H9 (cell line): ENCODE data around the gene SLX4IP. TPM values are rescaled to one million over a fixed set of nuclear protein-coding genes. Genes with fewer than 3 reads are reported as not detected.

Experiments
- DNase-seq: peaks from one replicate; pipeline ENCODE4 v3.0.0-alpha.2; 2017
- H2AFZ ChIP-seq: one replicate; pipeline ENCODE4 v1.6.1; 2013; ENCODE audit warnings: mild to moderate bottlenecking, low read length, control low read depth, moderate library complexity
- H2AK5ac ChIP-seq: 2 replicates; pipeline ENCODE4 v1.6.1; 2013; ENCODE audit warnings: low read length, control low read depth, mixed read lengths; ENCODE audit not compliant: insufficient read length
- H2BK120ac ChIP-seq: one replicate; pipeline ENCODE4 v1.6.1; 2013; ENCODE audit warnings: low read depth, mild to moderate bottlenecking, low read length, control low read depth, inconsistent platforms; ENCODE audit not compliant: poor library complexity, severe bottlenecking
- H2BK12ac ChIP-seq: 2 replicates; pipeline ENCODE4 v1.6.1; 2013; ENCODE audit warnings: low read length, control low read depth, mixed read lengths, low read depth; ENCODE audit not compliant: insufficient read length
- H2BK15ac ChIP-seq: 2 replicates; pipeline ENCODE4 v1.6.1; 2013; ENCODE audit warnings: low read depth, low read length, control low read depth
- H2BK20ac ChIP-seq: one replicate; pipeline ENCODE4 v1.6.1; 2013; ENCODE audit warnings: low read depth, mild to moderate bottlenecking, low read length, control low read depth, inconsistent platforms; ENCODE audit not compliant: poor library complexity, severe bottlenecking
- H2BK5ac ChIP-seq: 2 replicates; pipeline ENCODE4 v1.6.1; 2013; ENCODE audit warnings: low read length, control low read depth, mixed read lengths; ENCODE audit not compliant: insufficient read length
- H3K14ac ChIP-seq: 2 replicates; pipeline ENCODE4 v1.6.1; 2013; ENCODE audit warnings: low read length, control low read depth; ENCODE audit not compliant: insufficient read depth
- H3K18ac ChIP-seq: 2 replicates; pipeline ENCODE4 v1.6.1; 2013; ENCODE audit warnings: low read depth, mild to moderate bottlenecking, mixed read lengths, low read length, control low read depth; ENCODE audit not compliant: insufficient read length
- H3K23ac ChIP-seq: 2 replicates; pipeline ENCODE4 v1.6.1; 2013; ENCODE audit warnings: low read length, control low read depth, mixed read lengths, low read depth; ENCODE audit not compliant: insufficient read length
- H3K23me2 ChIP-seq: 2 replicates; pipeline ENCODE4 v1.6.1; 2013; ENCODE audit warnings: low read depth, mild to moderate bottlenecking, mixed read lengths, low read length, control low read depth; ENCODE audit not compliant: insufficient read length, poor library complexity, severe bottlenecking
- H3K27ac ChIP-seq: 2 replicates; pipeline ENCODE4 v1.5.1; 2013; ENCODE audit warnings: low read length, control low read depth, mixed read lengths, low read depth; ENCODE audit not compliant: insufficient read length
- H3K27me3 ChIP-seq: 2 replicates; pipeline ENCODE4 v1.6.1; 2013; ENCODE audit warnings: low read length, control low read depth, inconsistent platforms; ENCODE audit not compliant: insufficient read depth
- H3K4ac ChIP-seq: 2 replicates; pipeline ENCODE4 v1.6.1; 2013; ENCODE audit warnings: low read depth, mild to moderate bottlenecking, control low read depth, inconsistent platforms, low read length, moderate library complexity
- H3K4me1 ChIP-seq: 2 replicates; pipeline ENCODE4 v1.6.1; 2013; ENCODE audit warnings: low read length, control low read depth, inconsistent platforms; ENCODE audit not compliant: insufficient read depth
- H3K4me2 ChIP-seq: 2 replicates; pipeline ENCODE4 v1.6.1; 2013; ENCODE audit warnings: low read length, control low read depth, mixed read lengths; ENCODE audit not compliant: insufficient read length, insufficient read depth
- H3K56ac ChIP-seq: 2 replicates; pipeline ENCODE4 v1.6.1; 2013; ENCODE audit warnings: low read depth, mild to moderate bottlenecking, mixed read lengths, low read length, control low read depth; ENCODE audit not compliant: insufficient read length
- H3K79me1 ChIP-seq: 2 replicates; pipeline ENCODE4 v1.6.1; 2013; ENCODE audit warnings: low read depth, mild to moderate bottlenecking, moderate library complexity, low read length, control low read depth, inconsistent platforms; ENCODE audit not compliant: insufficient read depth, poor library complexity, severe bottlenecking
- H3K79me2 ChIP-seq: 2 replicates; pipeline ENCODE4 v1.6.1; 2013; ENCODE audit warnings: low read length, control low read depth, inconsistent platforms; ENCODE audit not compliant: insufficient read depth
- H3K9ac ChIP-seq: 2 replicates; pipeline ENCODE4 v1.6.1; 2013; ENCODE audit warnings: low read length, control low read depth, mixed read lengths; ENCODE audit not compliant: insufficient read length; ENCODE audit errors: extremely low read depth
- H3K9me3 ChIP-seq: one replicate; pipeline ENCODE4 v1.6.1; 2013; ENCODE audit warnings: low read depth, low read length, inconsistent platforms; ENCODE audit not compliant: control insufficient read depth
- H3T11ph ChIP-seq: one replicate; pipeline ENCODE4 v1.6.1; 2013; ENCODE audit warnings: mild to moderate bottlenecking, low read length, control low read depth, inconsistent platforms
- H4K20me1 ChIP-seq: one replicate; pipeline ENCODE4 v1.6.1; 2013; ENCODE audit not compliant: control insufficient read depth, insufficient read length, insufficient read depth
- H4K5ac ChIP-seq: 2 replicates; pipeline ENCODE4 v1.6.1; 2013; ENCODE audit warnings: low read depth, mild to moderate bottlenecking, mixed read lengths, low read length, control low read depth; ENCODE audit not compliant: insufficient read length
- H4K8ac ChIP-seq: replicated peaks from 2 replicates; pipeline ENCODE4 v1.6.1; 2013; ENCODE audit warnings: low read length, control low read depth, mixed read lengths, low read depth; ENCODE audit not compliant: insufficient read length
- H4K91ac ChIP-seq: 2 replicates; pipeline ENCODE4 v1.6.1; 2013; ENCODE audit warnings: low read depth, mild to moderate bottlenecking, moderate library complexity, mixed read lengths, low read length, control low read depth; ENCODE audit not compliant: insufficient read length
- H3K27ac Mint-ChIP-seq, 3 experiments: 2 replicates in 2 of 3; 3 replicates in 1 of 3; pipeline ENCODE4 v1.8.0; 2020 to 2021; ENCODE audit warnings: mixed read lengths in 3 of 3, mild to moderate bottlenecking in 1 of 3, moderate library complexity in 1 of 3
- H3K27me3 Mint-ChIP-seq: 2 replicates; pipeline ENCODE4 v1.8.0; 2021; ENCODE audit warnings: low read depth, mild to moderate bottlenecking, moderate library complexity, mixed read lengths
- H3K36me3 Mint-ChIP-seq, 3 experiments: 2 replicates in 2 of 3; 3 replicates in 1 of 3; pipeline ENCODE4 v1.8.0; 2020 to 2021; ENCODE audit warnings: low read depth in 3 of 3, mixed read lengths in 3 of 3; ENCODE audit not compliant: insufficient read depth in 1 of 3
- H3K4me1 Mint-ChIP-seq, 2 experiments: 2 replicates each; pipeline ENCODE4 v1.8.0; 2020; ENCODE audit warnings: mixed read lengths in 2 of 2
- H3K4me3 Mint-ChIP-seq, 2 experiments: 2 replicates in 1 of 2; 3 replicates in 1 of 2; pipeline ENCODE4 v1.8.0; 2020 to 2021; ENCODE audit warnings: mild to moderate bottlenecking in 2 of 2, mixed read lengths in 2 of 2, moderate library complexity in 1 of 2
- H3K9me3 Mint-ChIP-seq, 2 experiments: 2 replicates in 1 of 2; 3 replicates in 1 of 2; pipeline ENCODE4 v1.8.0; 2020; ENCODE audit warnings: mild to moderate bottlenecking in 2 of 2, mixed read lengths in 2 of 2, moderate library complexity in 1 of 2
- CTCF ChIP-seq: fragments of 200-600 bp; sonication (generic); conservative IDR thresholded peaks from 3 replicates; pipeline ENCODE4 v1.8.0; 2021; ENCODE audit warnings: antibody characterized with exemption, mild to moderate bottlenecking
- WGBS: extraction: QIAGEN DNeasy Blood & Tissue Kit; methylation state at CpG from one replicate; pipeline ENCODE4 v1.1.7; 2013; ENCODE audit warnings: missing lambda C conversion rate, low lambda C conversion rate, mixed read lengths; ENCODE audit not compliant: insufficient read length; ENCODE audit errors: extremely low coverage; 5-methylcytosine and 5-hydroxymethylcytosine counted together
- total RNA-seq: library from RNA; stranded (reverse); gene quantifications from 2 replicates; pipeline ENCODE4 v1.2.1, GENCODE V29; 2021

SLX4IP gene
- total RNA-seq, 1 experiment from 2014 or later, result 7.9 TPM

DNA sequence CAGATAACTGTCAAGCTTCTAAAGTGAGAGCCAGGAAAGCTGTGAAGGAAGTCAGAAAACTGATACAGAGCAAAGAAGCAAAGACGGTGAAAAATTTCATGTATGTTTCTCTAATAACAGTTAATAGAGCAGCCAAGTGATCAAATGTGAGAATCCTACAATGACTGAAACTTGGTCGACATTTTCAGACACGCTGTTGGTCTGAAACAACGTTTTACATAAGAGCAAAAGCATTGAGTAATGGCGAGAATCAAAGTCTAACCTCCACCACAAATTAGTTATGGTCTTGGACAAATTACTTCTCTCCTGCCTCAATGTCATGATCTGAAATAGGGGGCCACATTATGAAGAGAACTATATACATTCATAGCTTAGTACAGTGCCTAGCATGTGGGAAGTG is 4.4 kb upstream of the SLX4IP start:
- Mint-ChIP-seq H3K36me3 (peaks cover 7 to 10% (median 8%) of the 10 kb centered on the region in 3 experiments; a peak in 6 of 7 replicates), H3K9me3 (no peaks in the 10 kb centered on the region), H3K4me3 (no peak overlapping the region), H3K4me1 (peaks cover 38 to 40% of the 10 kb centered on the region in 2 experiments), H3K27ac (no peak overlapping the region), H3K27me3 (no peaks in the 10 kb centered on the region)
- Histone ChIP-seq H3K4ac (no peak overlapping the region), H4K5ac (no peak overlapping the region), H3K79me2 (peaks cover 8% of the 10 kb centered on the region; the same call in 1 of the 2 replicates), H3K4me2 (no peak overlapping the region), H3K27ac (no peak overlapping the region), H3K79me1 (peaks cover 13% of the 10 kb centered on the region), H2AK5ac (no peak overlapping the region), H3K18ac (no peak overlapping the region), H3K4me1 (peaks cover 3% of the 10 kb centered on the region; the same call in 1 of the 2 replicates), H2BK20ac (no peak overlapping the region), H4K8ac (no peak overlapping the region), H4K91ac (no peak overlapping the region), H3K56ac (no peak overlapping the region), H3K9me3 (no peaks in the 10 kb centered on the region), H2BK12ac (no peak overlapping the region), H3K23ac (no peak overlapping the region), H2AFZ (no peak overlapping the region), H3K23me2 (peaks cover 4% of the 10 kb centered on the region), H3K14ac (no peak overlapping the region), H3K27me3 (no peaks in the 10 kb centered on the region), H2BK120ac (no peak overlapping the region), H3T11ph (no peak overlapping the region), H2BK15ac (no peak overlapping the region), H3K9ac (no peak overlapping the region), H2BK5ac (no peak overlapping the region), H4K20me1 (no peaks in the 10 kb centered on the region)
- no peak for TF ChIP-seq CTCF
- no CpG with 5 or more reads among the region's 5 CpGs for WGBS
- no peak for DNase-seq
